Left renal cortex interstitium (tissue), 4 donors: ENCODE data around the gene SETBP1. TPM values are rescaled to one million over a fixed set of nuclear protein-coding genes. Genes with fewer than 3 reads are reported as not detected.

Experiments used
- DNase-seq, 4 donors: peaks; one replicate each; pipeline ENCODE4 v3.0.0-alpha.2; 2013; ENCODE audit warnings: low read depth in 4 of 4, low spot score in 2 of 4, missing footprints in 1 of 4
- polyA plus RNA-seq, 4 donors: library from polyadenylated mRNA; unstranded; fragments of 120-200 nt; gene quantifications; one replicate each; pipeline ENCODE4 v1.2.1, GENCODE V29; 2013; ENCODE audit not compliant: insufficient read length in 4 of 4

Gene SETBP1
- polyA plus RNA-seq, 4 donors = 28.3 to 34.8 (median 28.7) TPM

DNA sequence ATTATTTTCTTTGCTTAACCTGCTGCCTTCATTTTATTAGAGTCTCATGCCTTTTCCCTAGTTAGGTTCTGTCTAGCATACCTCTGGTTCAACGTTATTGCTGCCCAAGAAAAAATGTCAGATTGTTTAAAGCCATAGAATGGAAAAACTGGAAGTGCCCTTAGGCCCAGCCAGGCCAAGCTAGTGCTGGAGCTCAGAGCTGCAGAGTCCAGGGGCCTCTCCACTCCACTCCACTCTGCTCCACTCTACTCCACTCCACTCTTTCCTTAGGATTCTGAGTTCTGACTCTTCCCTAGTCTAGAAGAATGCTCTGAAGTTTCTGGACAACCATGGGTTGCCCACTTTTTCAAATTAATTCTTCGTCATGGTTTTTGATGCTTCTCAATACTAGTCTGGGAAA, 155.6 kb downstream of the SETBP1 start:
- no peak for DNase-seq

DNA sequence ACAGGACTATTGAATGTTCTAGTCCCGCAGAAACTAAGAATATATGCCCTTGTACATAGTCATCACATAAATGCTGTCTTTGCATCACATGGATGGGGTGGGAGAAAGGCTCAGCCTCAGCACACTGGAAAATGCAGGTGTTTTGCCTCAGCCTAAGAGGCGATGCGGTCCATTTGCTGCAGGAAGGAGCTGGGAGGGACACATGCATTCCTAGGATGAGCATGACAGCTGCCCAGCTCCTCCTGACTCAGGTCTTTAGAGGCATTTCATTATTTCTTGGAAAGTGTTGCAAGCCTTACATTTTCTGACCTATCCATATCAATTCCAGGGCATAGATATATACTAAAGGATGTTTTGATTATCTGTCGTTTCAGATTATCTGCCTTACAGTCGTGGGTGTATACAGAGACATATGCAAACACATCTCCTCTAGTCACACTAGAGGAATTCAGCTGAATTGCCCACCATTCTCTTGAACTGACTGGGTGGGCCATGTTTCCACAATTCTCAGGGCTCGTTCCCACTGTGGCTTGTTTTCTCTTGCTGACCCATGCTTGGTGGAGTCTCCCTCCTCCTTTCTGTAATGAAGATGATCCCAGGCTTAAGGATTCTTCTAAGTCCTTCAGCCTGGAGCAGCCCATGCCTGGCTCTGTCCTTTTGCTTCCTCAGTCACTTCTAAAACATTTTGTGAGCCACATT, 156.9 kb downstream of the SETBP1 start:
- no peak for DNase-seq

DNA sequence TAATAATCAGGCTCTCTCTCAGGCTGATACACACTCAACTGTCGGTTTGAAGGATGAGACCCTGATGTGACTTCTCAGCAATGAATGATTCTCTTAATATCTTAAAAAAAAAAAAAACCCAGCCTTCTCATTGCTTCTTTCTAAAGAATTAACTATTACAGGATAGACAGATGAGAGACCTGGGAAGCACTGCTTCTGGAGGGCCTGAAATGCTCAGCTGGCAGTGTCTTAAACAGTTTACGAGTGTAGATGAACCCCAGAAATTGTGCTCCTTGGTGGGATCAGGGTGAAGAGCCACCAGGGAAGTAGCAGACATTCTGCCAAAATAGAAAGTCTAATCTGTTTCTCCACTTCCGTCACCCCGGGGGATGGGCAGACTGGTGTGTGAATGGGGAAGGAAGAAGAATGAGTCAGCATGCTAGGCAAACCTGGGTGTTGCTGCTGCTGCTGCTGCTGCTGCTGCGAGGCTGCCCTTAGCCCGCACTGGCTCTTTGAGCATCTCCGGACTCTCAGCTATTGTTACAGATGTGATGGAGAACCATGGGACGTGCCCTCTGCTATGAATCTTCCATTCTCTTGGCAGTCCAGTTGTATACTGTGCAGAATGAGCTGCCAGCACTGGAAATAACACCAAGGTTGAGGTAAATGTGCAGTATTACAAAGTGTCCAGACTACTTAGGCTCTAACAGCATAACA, 158.4 kb downstream of the SETBP1 start:
- no peak for DNase-seq

DNA sequence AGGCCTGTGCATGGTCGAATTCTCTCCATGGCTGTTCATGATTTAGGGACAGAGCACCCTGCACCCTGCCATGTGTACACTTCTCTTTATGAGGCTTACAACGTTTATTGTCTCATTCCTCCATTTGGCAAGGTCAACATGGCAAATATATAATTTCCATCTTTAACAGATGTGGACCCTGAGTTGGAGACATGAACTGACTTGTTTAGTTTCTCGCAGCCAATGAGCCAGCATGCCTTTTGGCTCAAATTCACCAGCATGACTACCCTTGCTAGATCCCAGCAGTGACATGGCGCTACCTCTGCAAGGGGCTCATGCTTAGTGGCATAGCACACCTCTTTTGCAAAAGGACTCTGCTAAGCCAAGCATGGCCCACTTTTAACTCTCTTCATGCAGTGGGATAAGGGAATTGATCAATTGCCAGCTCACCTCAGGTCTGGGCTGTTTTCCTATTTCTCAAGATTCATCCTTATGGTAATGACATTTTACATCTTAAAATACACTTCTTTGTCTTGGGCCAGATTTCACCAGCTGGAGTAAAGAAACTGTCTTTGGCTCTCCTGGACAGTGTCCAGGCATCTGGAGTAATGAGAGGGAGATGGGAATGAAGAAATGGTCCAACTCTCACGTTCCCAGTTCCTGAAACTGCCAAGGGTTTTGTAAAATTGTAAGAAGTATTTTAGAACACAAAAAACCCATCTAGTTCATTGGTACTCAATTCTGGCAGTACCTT, 159.5 kb downstream of the SETBP1 start:
- no peak for DNase-seq

DNA sequence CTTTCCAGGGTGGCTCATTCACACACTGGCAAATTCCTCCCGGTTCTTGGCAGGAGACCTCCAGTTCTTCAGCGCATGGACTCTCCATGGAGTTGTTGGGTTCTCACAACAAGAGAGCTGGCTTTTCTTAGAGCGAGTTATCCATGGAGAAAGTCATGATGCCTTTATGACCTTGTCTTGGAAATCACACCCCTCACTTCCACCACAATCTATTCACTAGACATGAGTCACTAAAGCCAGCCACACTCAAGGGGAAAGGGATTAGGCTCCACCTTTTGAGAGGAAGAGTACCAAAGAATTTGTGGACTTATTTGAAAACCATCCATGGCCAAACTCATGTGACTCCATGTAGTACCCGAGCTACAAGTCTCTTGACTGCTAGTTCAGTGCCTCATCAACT, 160.5 kb downstream of the SETBP1 start:
- DNase-seq = no peak

DNA sequence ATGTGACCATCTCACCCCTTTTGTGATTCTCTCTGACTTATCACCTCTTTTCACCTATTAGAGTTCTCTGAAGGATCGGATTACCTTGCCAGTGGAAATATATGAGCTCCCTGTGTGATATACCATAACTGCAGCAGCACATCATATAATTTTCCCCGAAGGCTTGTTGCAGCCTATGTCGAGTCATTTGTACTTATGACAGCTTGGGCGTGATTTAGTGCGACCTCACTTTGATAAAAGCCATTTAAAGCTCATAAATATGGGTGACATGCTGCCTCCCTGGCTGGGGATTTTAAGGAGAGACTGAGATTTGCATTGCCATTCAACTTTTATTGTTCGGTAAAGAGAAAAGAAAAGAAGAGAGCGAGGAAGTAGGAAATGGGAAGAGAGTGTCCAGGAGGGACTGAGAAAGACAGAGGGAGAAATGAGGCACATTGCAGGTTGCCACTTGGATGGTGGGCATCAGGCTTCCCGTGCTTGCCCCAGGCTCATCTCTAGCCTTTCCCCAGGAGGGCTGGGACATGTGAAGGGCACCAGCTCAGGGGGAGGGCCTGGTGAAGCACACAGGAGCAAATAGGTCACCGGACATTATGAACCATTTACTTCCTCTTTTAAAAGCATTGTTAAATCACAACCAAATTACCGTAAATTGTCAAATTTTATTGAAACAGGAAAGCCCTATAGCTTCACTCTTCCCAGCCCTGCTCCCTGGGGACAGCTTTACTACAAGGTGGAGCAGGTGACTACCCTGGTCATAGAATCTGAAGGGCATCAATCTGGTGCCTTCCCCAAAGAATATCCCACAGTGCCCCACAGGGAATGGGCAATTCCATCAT, 161.3 kb downstream of the SETBP1 start:
- DNase-seq = no peak

DNA sequence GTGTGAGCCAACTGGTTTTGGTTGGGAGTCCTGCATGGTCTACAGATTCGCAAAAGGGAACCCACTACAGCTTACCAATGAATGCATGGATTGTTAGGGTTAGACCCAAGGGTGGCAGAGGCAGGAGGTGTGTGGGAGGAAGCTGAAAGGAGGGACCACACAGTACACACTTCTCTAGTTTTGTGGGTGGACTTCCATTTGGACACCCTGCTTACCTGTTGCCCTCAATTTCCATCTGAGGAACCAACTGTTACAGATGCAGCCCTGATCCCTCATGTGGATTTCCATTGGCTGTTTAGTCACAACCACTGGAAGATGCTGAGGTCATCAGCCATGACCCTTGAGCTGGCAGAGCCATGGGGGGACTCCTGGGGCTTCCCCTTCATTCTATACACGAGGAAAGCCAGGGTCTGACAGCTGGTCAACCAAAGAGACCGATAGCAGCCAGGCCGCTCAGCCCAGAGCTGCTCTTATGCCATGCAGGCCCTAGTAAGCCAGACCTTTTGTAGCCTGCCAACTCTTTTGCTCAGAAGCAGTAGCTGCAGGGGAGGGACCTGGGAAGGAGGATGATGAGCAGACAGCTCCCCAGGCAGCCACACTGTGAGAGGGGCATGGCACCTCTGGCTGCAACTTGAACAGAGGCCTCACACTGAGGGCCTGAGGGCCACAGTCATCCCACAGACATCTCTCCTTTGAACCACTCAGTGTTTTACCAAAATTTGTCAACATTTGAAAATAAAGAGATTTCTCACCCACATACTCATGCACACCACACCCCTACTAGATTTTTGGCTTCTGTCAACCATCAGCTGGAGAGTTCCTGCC, 162.1 kb downstream of the SETBP1 start:
- DNase-seq = no peak

DNA sequence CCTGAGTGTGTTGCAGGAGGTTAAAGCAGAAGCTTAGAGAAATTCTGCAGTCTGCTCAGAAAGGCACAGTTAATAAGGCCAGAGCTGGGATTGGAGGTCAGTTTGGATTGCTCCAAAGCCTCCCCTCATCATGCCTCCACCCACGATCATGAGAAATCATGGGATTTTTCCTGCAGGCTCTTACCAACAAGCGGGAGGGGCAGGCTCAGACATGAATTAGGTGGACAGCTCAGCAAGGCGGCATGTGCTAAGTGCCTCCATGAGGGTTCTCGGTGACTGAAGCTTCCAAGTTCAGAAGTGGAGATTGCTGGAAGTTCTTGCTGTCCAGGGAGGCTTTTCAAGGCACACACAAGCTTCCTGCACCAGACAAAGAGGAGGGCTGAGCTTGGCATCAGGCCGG, 163.8 kb downstream of the SETBP1 start:
- DNase-seq = no peak

DNA sequence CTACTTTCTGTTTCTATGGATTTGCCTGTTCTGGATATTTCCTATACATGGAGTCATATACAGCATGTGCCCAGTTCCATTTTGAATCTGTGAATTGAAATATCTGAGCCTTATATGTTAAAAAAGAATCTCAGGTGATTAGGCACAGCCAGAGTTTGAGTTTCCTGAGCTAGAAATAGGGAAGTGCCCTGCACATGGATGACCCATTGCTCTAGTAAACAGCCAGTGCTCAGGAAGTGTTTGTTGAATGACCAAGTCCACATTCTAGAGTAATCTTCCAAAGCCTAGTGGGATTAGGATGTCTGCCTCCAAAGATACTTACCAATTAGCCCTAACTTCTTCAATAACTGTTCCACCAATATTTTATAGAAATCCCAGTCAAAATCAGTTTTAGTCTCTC, 165.8 kb downstream of the SETBP1 start:
- no peak for DNase-seq

DNA sequence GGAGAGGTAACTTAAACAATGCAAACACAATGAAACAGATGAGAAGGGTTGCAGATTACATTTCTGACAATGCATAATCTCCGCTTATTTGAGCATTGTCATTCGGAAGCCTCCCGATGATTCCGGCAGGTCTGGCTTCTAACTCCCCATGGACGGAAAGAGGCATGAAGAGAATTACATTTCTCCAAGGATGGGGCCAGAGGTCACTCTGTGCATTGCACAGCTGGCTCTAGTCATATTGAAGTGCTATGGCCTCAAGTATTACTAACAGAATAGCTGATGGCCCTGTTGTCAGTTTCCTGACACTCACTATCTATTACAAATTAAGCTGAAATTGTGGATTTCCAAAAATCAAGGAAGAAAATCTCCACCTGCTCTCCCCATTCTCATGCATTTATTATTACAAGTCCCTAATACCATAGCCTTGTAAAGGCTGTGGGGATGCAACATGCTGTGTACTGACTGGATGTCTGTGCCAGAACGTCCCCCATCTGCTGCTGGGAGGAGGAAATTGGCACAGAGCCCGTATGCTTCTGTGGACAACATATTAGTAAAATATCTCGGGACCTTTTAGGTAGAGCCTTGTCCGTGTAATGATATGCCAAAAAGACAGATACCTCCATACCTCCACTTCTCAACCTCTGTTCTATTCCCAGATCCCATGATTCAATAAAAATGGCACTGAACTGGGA, 168.1 kb downstream of the SETBP1 start:
- DNase-seq = no peak

DNA sequence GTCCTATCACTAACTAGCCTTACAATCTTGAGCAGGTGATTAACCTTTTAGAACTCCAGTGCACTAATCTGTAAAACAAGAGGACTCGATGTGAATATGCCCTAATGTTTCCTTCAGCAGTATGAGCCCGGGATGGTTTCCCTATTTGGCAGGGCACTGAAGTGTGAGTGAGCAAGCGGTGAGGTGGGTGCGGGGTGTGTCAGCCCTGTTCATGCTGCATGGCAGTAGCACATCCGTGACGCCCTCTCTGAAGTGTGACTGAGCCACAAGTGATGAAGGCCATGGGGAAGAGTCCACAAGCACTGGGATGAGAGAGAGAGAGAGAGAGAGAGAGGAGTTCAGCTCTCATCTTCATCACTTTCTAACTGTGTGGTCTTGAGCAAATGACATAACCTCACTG, 168.7 kb downstream of the SETBP1 start:
- no peak for DNase-seq

DNA sequence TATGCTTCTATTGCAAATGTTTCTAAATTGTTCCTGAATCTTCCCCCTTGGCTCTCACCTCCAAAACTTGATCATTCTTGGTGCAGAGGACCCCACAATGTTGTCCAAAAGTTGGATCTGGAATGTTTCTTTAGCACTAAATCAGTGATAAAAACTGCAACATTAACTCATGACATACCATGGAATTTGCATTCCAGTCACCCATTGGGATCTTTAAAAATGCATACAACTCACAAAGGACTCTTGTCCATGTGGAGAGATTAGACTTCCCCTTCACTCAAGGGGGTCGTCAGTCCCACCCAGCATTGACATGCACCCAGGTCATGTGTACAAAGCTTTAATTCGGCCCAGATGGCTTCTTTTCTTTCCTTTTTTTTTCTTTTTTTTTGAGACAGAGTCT, 169.3 kb downstream of the SETBP1 start:
- DNase-seq = no peak

DNA sequence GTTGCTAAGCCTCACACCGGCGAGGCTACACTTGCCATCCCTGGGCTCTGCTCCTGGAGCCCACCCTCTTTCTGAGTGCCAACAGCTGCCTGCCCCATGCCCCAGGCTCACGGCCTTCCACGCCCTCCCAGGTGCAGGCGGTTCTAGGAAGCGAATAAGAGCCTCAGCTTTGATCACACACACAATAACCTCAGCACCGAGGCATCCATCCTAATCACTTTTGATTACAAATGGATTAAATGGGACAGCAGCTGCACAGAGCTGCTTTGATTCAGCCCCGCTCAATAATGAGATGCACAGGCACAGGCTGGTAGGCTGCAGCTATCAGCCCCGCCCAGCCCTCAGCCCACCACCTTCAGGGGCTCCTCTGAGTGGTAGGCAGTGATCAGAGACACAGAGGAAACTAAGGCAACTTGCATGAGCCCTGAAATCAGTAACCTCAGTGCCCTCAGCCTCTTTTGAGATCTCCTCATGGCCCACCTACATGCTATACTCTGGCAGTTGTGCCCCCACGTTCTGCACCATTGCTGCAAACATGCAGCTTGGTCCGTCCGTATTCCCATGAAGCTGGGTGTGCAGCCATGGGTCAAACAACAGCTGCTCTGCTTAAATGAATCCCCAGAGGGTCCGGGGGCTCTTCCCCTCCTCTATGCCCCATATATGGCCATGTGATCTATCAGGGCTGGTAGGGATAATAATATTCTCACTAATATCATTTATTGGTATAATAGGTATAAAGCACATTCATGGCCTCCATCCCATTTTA, 171.4 kb downstream of the SETBP1 start:
- DNase-seq = no peak

DNA sequence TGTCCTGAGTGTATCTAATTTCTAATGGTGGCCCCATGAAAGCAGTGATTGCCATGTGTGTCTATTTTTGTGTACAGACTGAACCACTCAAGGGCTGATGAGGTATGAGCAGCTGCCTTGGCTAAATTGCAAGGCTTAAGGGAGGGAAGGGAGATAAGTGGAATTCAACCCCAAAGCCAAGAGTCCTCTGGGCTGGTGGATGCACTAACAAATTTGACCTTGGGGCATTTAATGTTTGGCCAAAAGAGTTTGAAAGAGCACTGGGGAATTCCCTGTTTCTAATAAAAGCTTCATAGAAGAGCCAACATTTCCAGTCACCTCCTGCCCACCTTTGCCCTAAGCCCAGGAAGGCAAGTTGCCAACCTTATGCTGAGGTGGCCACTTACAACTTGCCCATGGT, 172.1 kb downstream of the SETBP1 start:
- DNase-seq = no peak

DNA sequence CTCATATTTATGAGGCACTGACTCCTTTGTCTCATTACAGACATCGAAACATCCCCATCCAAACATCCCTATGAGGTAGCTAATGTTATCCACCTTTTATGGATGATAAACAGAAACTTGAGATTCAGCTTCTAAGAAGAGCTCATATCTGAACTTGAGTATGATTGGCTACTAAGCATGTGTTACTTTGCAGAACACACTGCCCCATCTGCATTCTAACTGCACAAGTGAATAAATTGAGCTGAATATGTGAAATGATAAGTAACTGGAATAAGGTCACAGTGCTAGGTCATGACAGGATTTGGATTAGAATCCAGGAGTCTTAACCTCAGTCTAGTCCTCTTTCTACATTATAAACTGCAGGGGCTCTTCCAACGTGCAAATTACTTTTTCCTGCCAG, 172.7 kb downstream of the SETBP1 start:
- no peak for DNase-seq

DNA sequence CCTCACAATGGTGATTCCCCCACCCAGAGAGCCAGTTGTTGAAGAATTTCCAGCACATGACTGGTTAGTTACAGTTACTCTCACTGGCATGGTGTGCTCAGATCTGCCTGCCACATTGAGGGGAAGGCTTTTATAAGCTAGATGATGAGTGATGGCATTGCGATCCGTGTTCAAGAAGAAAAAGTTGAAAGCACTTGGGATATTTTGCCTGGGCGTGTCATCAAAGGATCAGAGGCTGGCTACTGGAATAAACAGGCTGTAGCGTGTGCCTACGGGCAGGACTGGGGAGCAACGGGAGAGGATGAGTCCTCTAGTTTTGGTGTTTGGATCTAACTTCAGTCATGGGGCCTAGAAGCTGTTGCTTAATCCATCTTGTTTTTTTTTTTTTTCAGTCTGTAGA, 175.0 kb downstream of the SETBP1 start:
- no peak for DNase-seq

DNA sequence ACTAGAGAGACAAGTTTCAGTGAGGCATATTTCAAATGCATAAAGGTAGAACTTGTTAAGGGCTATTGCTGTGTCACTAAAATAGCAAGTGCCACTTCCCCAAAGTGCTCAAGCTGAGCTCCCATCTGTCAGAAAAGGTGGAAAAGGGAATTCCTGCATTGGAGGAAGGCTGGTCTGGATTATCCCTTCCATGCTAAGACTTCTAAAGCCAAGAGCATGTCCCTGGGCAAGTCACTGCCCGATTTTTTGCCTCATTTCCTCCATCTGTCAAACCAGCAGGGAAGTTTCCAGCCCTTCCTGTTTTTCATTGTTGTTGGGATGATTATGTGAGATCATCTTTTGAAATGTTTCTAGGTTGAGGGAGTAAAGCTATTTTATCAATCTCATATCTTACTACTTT, 175.5 kb downstream of the SETBP1 start:
- DNase-seq = no peak

DNA sequence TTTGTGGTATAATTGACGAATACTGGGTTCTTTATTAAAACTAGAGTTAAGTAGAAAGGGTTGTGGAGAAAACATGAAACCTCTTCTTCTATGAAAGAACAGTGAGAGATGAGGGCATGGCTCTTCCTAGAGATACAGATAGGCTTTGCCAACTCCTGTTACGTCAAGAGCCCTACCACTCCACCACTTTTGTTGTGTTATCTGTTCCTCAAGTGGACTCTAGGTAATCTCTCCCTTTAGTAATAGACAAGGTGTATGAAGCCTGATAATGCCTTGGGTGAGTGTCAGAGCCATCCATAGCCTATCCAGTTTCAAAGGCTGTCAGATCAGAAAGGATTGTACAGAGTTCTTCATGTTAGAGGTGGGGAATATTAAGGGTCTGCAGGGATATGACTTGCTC, 176.4 kb downstream of the SETBP1 start:
- no peak for DNase-seq
